Natural killer cell (primary cell): ENCODE results near the gene ZNF181. TPM values are rescaled to one million over a fixed set of nuclear protein-coding genes. Genes with fewer than 3 reads are reported as not detected.

Experiments used
- ATAC-seq, 3 donors: fragments of 150-1000 bp in 2 of 3; fragments of 200-7000 bp in 1 of 3; cut with Tn5 transposase; 1 replicate in 1 of 3; 2 replicates in 2 of 3; pipeline ENCODE4 v1.10.0; 2021; ENCODE audit warnings: mild to moderate bottlenecking in 2 of 3, moderate library complexity in 2 of 3
- DNase-seq, 2 donors: peaks; one replicate each; pipeline versions ENCODE4 v3.0.0 to v3.0.0-alpha.2; 2013 to 2021; ENCODE audit warnings: mixed read lengths in 1 of 2
- H3K27ac ChIP-seq: one replicate; pipeline ENCODE4 v1.5.1; 2013; ENCODE audit warnings: mild to moderate bottlenecking, low read length
- H3K27me3 ChIP-seq: one replicate; pipeline ENCODE4 v1.6.1; 2013; ENCODE audit warnings: low read length; ENCODE audit not compliant: control insufficient read depth, insufficient read depth
- H3K36me3 ChIP-seq: one replicate; pipeline ENCODE4 v1.6.1; 2013; ENCODE audit warnings: low read length; ENCODE audit not compliant: control insufficient read depth, insufficient read depth
- H3K4me1 ChIP-seq: one replicate; pipeline ENCODE4 v1.6.1; 2013; ENCODE audit warnings: low read length; ENCODE audit not compliant: control insufficient read depth, insufficient read depth
- H3K4me3 ChIP-seq: one replicate; pipeline ENCODE4 v1.5.1; 2013; ENCODE audit warnings: low read length
- H3K9me3 ChIP-seq: one replicate; pipeline ENCODE4 v1.6.1; 2013; ENCODE audit warnings: low read length; ENCODE audit not compliant: control insufficient read depth, insufficient read depth
- H3K27ac Mint-ChIP-seq, 2 donors: one replicate each; pipeline ENCODE4 v1.8.0; 2022; ENCODE audit warnings: mild to moderate bottlenecking in 2 of 2, mixed read lengths in 2 of 2, moderate library complexity in 1 of 2
- H3K27me3 Mint-ChIP-seq, 2 donors: one replicate each; pipeline ENCODE4 v1.8.0; 2022; ENCODE audit warnings: low read depth in 2 of 2, mixed read lengths in 2 of 2
- H3K36me3 Mint-ChIP-seq: one replicate; pipeline ENCODE4 v1.8.0; 2022; ENCODE audit warnings: mixed read lengths
- H3K4me1 Mint-ChIP-seq, 2 donors: one replicate each; pipeline ENCODE4 v1.8.0; 2022; ENCODE audit warnings: mixed read lengths in 2 of 2
- H3K4me3 Mint-ChIP-seq: one replicate; pipeline ENCODE4 v1.8.0; 2022; ENCODE audit warnings: mild to moderate bottlenecking, moderate library complexity, mixed read lengths
- H3K9me3 Mint-ChIP-seq, 2 donors: one replicate each; pipeline ENCODE4 v1.8.0; 2022; ENCODE audit warnings: mixed read lengths in 2 of 2
- WGBS: methylation state at CpG from one replicate; pipeline ENCODE4 v1.1.7; 2013; ENCODE audit warnings: missing lambda C conversion rate; ENCODE audit not compliant: insufficient coverage; 5-methylcytosine and 5-hydroxymethylcytosine counted together
- intact Hi-C: fragments of 100-400 bp; cut with micrococcal nuclease; formaldehyde crosslinking; loops from one replicate; pipeline ENCODE4 v1.14.2; 2022
- total RNA-seq, 4 donors: library from RNA; stranded (reverse); fragments of 120-200 nt in 1 of 4; gene quantifications; one replicate each; pipeline versions ENCODE4 v1.2.3 to v1.2.4, GENCODE V29; 2013 to 2022
- TF ChIP-seq, protein P1 (sequence below): fragments of 200-600 bp; IDR thresholded peaks from one replicate; pipeline ENCODE4 v1.8.0; 2022; ENCODE audit warnings: antibody characterized with exemption

Gene ZNF181
- total RNA-seq, 3 donors from 2014 or later (not counting 1 experiment from before 2014, with no cell fraction given) = 3.2 to 3.7 (median 3.5) TPM

DNA sequence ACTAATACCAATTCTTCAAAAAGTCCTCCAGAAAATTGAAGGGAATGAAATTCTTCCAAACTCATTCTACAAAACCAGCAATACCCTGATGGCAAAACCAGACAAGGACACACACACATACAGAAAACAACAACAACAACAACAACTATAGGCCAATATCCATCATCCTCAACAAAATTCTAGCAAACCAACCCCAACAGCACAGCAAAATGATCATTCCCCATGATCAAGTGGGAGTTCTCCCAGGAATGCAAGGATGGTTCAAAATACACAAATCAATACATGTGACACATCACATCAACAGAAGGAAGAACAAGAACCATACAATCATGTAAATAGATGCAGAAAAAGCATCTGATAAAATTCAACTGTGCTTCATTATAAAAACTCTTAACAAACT, 18.7 kb upstream of the ZNF181 start:
- H3K36me3 ChIP-seq = no peaks in the 10 kb centered on the region
- DNase-seq (no peak), ATAC-seq (no peak)
- Mint-ChIP-seq H3K27ac (no peak overlapping the region), H3K4me3 (no peak overlapping the region), H3K9me3 (peaks cover 0 to 5% of the 10 kb centered on the region in 2 donors), H3K36me3 (no peaks in the 10 kb centered on the region), H3K27me3 (peaks cover 25 to 46% of the 10 kb centered on the region in 2 donors), H3K4me1 (peaks cover 6% of the 10 kb centered on the region in 2 donors)
- intact Hi-C loops = no loop called here
- no peak overlapping the region for H3K4me3 ChIP-seq
- H3K27ac ChIP-seq = no peak overlapping the region
- peaks cover 3% of the 10 kb centered on the region for H3K27me3 ChIP-seq
- H3K4me1 ChIP-seq = no peaks in the 10 kb centered on the region
- peaks cover 8% of the 10 kb centered on the region for H3K9me3 ChIP-seq
- TF ChIP-seq, protein P1, sequence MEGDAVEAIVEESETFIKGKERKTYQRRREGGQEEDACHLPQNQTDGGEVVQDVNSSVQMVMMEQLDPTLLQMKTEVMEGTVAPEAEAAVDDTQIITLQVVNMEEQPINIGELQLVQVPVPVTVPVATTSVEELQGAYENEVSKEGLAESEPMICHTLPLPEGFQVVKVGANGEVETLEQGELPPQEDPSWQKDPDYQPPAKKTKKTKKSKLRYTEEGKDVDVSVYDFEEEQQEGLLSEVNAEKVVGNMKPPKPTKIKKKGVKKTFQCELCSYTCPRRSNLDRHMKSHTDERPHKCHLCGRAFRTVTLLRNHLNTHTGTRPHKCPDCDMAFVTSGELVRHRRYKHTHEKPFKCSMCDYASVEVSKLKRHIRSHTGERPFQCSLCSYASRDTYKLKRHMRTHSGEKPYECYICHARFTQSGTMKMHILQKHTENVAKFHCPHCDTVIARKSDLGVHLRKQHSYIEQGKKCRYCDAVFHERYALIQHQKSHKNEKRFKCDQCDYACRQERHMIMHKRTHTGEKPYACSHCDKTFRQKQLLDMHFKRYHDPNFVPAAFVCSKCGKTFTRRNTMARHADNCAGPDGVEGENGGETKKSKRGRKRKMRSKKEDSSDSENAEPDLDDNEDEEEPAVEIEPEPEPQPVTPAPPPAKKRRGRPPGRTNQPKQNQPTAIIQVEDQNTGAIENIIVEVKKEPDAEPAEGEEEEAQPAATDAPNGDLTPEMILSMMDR = no peak

DNA sequence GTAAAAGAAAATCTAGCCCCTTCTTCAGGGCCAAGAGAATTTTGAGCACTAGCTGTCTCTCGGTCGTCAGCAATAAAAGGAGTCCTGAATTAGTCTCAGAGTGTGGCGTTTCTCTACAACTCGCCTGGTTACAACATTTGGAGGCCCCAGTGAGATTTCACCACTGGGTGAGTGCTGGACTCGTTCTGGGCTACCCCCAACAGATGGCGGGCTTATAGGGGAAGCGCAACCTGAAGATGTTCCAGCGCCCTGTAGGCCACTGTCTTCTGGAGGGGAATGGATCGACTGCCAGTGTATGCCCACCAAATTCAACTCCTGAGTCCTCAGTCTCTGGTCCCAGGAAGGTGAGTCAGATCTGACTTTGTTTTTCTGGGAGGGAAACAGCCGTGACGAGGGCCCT, 11.7 kb upstream of the ZNF181 start:
- ATAC-seq (no peak), DNase-seq (no peak)
- H3K27me3 ChIP-seq = peaks cover 2% of the 10 kb centered on the region
- no peaks in the 10 kb centered on the region for H3K36me3 ChIP-seq
- H3K9me3 Mint-ChIP-seq = no peaks in the 10 kb centered on the region
- H3K4me1 Mint-ChIP-seq = no peaks in the 10 kb centered on the region
- WGBS = 70% methylated on average over 11 of the region's 11 CpGs
- no peak overlapping the region for H3K4me3 Mint-ChIP-seq
- H3K9me3 ChIP-seq = no peaks in the 10 kb centered on the region
- no peak overlapping the region for H3K27ac ChIP-seq
- intact Hi-C loops = no loop called here
- no peaks in the 10 kb centered on the region for H3K36me3 Mint-ChIP-seq
- H3K4me3 ChIP-seq = no peak overlapping the region
- no peak overlapping the region for H3K27ac Mint-ChIP-seq
- TF ChIP-seq, protein P1 = no peak
- peaks cover 41 to 66% of the 10 kb centered on the region in 2 donors for H3K27me3 Mint-ChIP-seq
- no peaks in the 10 kb centered on the region for H3K4me1 ChIP-seq

DNA sequence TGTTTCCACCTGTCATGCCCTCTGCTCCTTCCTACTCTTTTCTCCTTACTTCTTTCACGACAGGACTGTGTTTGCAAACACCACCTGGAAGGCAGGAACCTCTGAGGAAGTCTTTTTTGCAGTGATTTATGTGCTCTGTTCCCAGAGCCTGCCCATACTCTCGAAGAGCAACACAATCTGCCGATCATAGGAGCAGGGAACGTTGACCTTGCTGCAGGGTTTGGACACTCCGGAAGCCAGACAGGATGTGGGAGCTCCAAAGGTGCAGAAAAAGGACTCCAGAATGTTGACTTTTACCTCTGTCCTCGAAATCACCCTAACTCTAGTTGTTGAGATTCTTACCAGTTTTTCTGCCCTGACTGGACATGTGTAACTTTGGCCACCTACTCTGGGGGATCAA, 8.6 kb upstream of the ZNF181 start:
- no peaks in the 10 kb centered on the region for H3K4me1 Mint-ChIP-seq
- no peak overlapping the region for H3K4me3 ChIP-seq
- no peak for DNase-seq
- no peak overlapping the region for H3K4me3 Mint-ChIP-seq
- no peaks in the 10 kb centered on the region for H3K36me3 Mint-ChIP-seq
- H3K36me3 ChIP-seq = no peaks in the 10 kb centered on the region
- intact Hi-C loops = no loop called here
- no peak overlapping the region for H3K27ac Mint-ChIP-seq
- ATAC-seq = no peak
- H3K27ac ChIP-seq = no peak overlapping the region
- TF ChIP-seq, protein P1 = no peak
- H3K4me1 ChIP-seq = no peaks in the 10 kb centered on the region
- H3K27me3 Mint-ChIP-seq = peaks cover 38 to 63% of the 10 kb centered on the region in 2 donors
- H3K9me3 Mint-ChIP-seq = no peaks in the 10 kb centered on the region
- H3K27me3 ChIP-seq = no peaks in the 10 kb centered on the region
- WGBS = 53% methylated on average over 6 of the region's 6 CpGs
- H3K9me3 ChIP-seq = no peaks in the 10 kb centered on the region
